HL-60 (cell line): ENCODE data around the gene AGBL4.

Source experiments
- DNase-seq, 2 experiments: peaks; one replicate each; pipeline ENCODE4 v3.0.0-alpha.2; 2010 to 2020; ENCODE audit warnings: low read depth in 1 of 2, low spot score in 1 of 2
- H3K27ac ChIP-seq: fragments of 250-450 bp; sonication (Bioruptor Pico); replicated peaks from 2 replicates; pipeline ENCODE4 v1.5.1; 2020; ENCODE audit warnings: mild to moderate bottlenecking, moderate library complexity
- H3K27me3 ChIP-seq: fragments of 250-450 bp; sonication (Bioruptor Pico); 2 replicates; pipeline ENCODE4 v1.5.1; 2021; ENCODE audit warnings: mild to moderate bottlenecking, moderate library complexity; ENCODE audit not compliant: insufficient read depth, poor library complexity, severe bottlenecking
- H3K4me3 ChIP-seq: replicated peaks from 2 replicates; pipeline ENCODE4 v1.5.1; 2011; ENCODE audit warnings: mild to moderate bottlenecking, control low read depth, low read length; ENCODE audit not compliant: insufficient read depth
- GABPA ChIP-seq: IDR thresholded peaks from 2 replicates; pipeline ENCODE4 v1.6.1; 2012; ENCODE audit warnings: low read depth
- POLR2AphosphoS5 ChIP-seq: IDR thresholded peaks from 2 replicates; pipeline ENCODE4 v1.6.1; 2012; ENCODE audit warnings: low read depth
- SPI1 ChIP-seq: IDR thresholded peaks from 2 replicates; pipeline ENCODE4 v1.6.1; 2012; ENCODE audit warnings: low read depth, mild to moderate bottlenecking, borderline replicate concordance
- TF ChIP-seq, protein P1 (sequence below): IDR thresholded peaks from 2 replicates; pipeline ENCODE4 v1.6.1; 2012; ENCODE audit warnings: low read depth; ENCODE audit not compliant: insufficient replicate concordance
- TF ChIP-seq, protein P2 (sequence below): IDR thresholded peaks from one replicate; pipeline ENCODE4 v1.5.1; 2011; ENCODE audit warnings: low read length, control low read depth, inconsistent platforms; ENCODE audit not compliant: insufficient read depth

Gene AGBL4

DNA sequence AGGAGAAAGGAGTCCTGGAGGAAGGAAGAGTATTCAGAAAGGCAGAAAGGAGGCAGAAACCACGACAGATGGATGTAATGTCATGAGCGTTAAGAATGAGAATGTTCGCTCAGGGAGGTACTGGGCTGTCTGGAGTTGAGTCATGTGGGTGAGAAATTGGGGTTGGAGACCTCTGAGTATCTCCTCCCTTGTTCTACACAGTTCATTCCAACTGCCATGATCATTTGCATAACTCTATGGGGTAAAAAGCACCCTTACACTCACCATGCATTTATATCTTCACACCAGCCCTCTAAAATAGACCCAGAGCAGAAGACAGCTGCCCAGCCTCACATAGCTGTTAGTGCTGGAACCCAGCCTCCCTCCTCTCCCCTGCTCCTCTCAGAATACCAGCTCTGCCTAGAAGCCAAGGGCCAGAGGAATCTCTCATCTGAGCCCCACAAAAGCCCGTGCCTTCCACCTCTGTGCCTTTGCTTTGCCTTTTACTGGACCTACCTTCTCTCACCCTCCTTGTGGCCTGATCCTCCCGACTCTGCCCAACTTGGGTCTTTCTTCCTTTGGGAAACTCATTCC lies 1332.2 kb downstream of the AGBL4 start:
- no peaks in the 10 kb centered on the region for H3K27me3 ChIP-seq
- no peak overlapping the region for H3K27ac ChIP-seq
- no peak for TF ChIP-seq POLR2AphosphoS5
- no peak overlapping the region for H3K4me3 ChIP-seq
- DNase-seq = no peak

DNA sequence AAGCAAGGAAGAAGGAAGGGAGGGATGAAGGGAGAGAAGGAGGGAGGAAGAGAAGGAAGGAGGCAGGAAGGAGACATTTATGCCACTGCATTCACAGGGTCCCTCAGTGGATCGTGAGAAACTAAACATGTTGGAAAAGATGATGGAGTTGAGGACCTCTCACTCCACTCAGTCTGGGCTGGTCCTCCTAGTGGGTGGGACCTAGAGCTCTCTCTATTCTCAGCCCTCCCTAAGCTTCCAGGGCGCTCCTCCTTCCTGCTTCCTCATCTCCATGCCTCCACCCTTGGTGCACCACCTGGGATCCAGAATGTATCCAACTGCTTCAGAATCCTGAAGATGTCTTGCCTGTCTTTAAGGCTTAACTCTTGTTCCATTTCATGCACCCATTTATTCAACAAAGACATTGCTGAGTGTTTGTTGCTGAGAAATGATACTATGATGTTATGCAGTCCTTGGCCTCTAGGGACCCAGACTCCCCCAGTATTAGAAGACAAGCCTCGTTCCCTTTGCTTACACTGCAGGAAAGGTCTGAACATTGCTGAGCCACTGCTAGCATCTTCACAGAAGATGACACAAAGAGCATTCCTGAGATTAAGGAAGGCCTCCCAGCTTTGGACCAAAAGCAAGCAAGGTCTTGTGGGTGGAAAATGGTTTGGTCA lies 1335.5 kb downstream of the AGBL4 start:
- DNase-seq = no peak
- no peak for TF ChIP-seq POLR2AphosphoS5
- TF ChIP-seq, protein P1, sequence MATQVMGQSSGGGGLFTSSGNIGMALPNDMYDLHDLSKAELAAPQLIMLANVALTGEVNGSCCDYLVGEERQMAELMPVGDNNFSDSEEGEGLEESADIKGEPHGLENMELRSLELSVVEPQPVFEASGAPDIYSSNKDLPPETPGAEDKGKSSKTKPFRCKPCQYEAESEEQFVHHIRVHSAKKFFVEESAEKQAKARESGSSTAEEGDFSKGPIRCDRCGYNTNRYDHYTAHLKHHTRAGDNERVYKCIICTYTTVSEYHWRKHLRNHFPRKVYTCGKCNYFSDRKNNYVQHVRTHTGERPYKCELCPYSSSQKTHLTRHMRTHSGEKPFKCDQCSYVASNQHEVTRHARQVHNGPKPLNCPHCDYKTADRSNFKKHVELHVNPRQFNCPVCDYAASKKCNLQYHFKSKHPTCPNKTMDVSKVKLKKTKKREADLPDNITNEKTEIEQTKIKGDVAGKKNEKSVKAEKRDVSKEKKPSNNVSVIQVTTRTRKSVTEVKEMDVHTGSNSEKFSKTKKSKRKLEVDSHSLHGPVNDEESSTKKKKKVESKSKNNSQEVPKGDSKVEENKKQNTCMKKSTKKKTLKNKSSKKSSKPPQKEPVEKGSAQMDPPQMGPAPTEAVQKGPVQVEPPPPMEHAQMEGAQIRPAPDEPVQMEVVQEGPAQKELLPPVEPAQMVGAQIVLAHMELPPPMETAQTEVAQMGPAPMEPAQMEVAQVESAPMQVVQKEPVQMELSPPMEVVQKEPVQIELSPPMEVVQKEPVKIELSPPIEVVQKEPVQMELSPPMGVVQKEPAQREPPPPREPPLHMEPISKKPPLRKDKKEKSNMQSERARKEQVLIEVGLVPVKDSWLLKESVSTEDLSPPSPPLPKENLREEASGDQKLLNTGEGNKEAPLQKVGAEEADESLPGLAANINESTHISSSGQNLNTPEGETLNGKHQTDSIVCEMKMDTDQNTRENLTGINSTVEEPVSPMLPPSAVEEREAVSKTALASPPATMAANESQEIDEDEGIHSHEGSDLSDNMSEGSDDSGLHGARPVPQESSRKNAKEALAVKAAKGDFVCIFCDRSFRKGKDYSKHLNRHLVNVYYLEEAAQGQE = no peak
- TF ChIP-seq, protein P2, sequence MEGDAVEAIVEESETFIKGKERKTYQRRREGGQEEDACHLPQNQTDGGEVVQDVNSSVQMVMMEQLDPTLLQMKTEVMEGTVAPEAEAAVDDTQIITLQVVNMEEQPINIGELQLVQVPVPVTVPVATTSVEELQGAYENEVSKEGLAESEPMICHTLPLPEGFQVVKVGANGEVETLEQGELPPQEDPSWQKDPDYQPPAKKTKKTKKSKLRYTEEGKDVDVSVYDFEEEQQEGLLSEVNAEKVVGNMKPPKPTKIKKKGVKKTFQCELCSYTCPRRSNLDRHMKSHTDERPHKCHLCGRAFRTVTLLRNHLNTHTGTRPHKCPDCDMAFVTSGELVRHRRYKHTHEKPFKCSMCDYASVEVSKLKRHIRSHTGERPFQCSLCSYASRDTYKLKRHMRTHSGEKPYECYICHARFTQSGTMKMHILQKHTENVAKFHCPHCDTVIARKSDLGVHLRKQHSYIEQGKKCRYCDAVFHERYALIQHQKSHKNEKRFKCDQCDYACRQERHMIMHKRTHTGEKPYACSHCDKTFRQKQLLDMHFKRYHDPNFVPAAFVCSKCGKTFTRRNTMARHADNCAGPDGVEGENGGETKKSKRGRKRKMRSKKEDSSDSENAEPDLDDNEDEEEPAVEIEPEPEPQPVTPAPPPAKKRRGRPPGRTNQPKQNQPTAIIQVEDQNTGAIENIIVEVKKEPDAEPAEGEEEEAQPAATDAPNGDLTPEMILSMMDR = peak; percentile 41
- Histone ChIP-seq H3K27ac (no peak overlapping the region), H3K27me3 (no peaks in the 10 kb centered on the region), H3K4me3 (no peak overlapping the region)

DNA sequence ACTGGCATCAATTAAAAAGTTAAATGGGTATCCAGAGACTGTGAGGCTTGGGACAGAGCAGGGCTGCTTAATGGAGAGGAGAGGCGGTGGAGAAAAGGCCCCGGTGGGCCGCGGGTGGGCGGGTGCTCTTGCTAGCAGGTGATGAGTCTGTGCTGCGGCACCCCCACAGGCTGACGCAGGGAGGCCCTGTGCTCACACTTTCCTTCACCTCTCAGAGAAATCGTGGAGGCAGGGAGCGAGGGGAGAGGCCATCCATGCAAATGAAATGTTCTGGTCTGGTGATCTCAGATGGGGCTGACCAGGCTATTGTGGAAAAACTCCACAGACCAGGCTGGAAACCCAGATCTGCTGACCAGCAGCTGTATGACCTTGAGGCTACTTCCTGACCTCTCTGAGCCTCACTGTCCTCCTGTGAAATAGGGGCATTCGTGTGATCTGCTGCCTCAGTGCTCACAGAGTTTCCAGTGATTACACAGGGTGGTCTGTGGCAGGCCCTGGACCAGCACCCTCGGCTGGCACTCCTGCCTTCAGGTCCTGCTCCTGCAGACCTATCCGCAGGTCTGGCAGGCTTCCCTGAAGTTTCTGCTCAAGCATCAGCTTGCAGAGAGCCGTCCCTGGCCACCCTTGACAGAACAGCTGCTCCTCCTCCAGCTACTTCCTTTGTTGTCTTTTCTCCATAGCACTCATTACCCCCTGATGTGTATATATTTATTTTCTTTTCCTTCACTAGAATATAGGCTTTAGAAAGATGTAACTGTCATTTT lies 1336.3 kb downstream of the AGBL4 start:
- Histone ChIP-seq H3K4me3 (no peak overlapping the region), H3K27me3 (no peaks in the 10 kb centered on the region), H3K27ac (no peak overlapping the region)
- DNase-seq = no peak
- TF ChIP-seq, protein P1 = no peak
- TF ChIP-seq, protein P2 = no peak
- no peak for TF ChIP-seq SPI1
- TF ChIP-seq GABPA = no peak
- TF ChIP-seq POLR2AphosphoS5 = no peak

DNA sequence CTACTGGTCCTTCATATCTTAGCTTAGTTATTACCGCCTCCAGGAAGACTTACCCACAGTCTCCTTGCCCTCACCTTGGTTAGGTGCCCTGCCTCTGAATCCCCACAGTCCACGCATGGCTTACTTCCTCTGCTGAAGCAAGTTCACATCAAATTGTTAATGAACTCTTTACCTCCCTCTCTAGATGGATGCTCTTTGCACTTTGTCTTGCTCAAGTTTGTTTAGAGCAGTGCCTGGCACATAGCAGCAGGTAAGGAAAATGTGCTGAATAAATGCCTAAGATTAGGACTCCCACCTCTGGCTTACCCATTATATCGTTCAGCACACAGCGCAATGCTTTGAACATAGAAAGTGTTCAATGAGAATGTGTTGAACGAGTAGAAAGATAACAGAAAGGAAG lies 1337.6 kb downstream of the AGBL4 start:
- H3K4me3 ChIP-seq = no peak overlapping the region
- H3K27ac ChIP-seq = no peak overlapping the region
- DNase-seq = no peak
- TF ChIP-seq POLR2AphosphoS5 (no peak), GABPA (no peak), SPI1 (no peak)
- TF ChIP-seq, protein P1 = no peak
- TF ChIP-seq, protein P2 = no peak
- H3K27me3 ChIP-seq = no peaks in the 10 kb centered on the region
